Neuron (in vitro differentiated cells): ENCODE results near the gene IFI27L1.
A peak's percentile ranks its signal among the peaks of the same experiment; 100 is the strongest.

Experiments
- H2AFZ ChIP-seq: one replicate; pipeline ENCODE4 v1.6.1; 2013; ENCODE audit warnings: low read depth, mild to moderate bottlenecking, inconsistent platforms, low read length, moderate library complexity
- H3K27me3 ChIP-seq: one replicate; pipeline ENCODE4 v1.6.1; 2013; ENCODE audit warnings: low read length; ENCODE audit not compliant: insufficient read depth
- H3K36me3 ChIP-seq: one replicate; pipeline ENCODE4 v1.6.1; 2013; ENCODE audit warnings: low read length; ENCODE audit not compliant: insufficient read depth
- H3K4me1 ChIP-seq: one replicate; pipeline ENCODE4 v1.6.1; 2013; ENCODE audit warnings: low read length; ENCODE audit not compliant: insufficient read depth
- H3K4me3 ChIP-seq: 2 replicates; pipeline ENCODE4 v1.5.1; 2013; ENCODE audit warnings: mild to moderate bottlenecking, low read length, moderate library complexity
- H3K9me3 ChIP-seq: one replicate; pipeline ENCODE4 v1.6.1; 2013; ENCODE audit warnings: low read length

Gene IFI27L1, protein sequence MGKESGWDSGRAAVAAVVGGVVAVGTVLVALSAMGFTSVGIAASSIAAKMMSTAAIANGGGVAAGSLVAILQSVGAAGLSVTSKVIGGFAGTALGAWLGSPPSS

DNA sequence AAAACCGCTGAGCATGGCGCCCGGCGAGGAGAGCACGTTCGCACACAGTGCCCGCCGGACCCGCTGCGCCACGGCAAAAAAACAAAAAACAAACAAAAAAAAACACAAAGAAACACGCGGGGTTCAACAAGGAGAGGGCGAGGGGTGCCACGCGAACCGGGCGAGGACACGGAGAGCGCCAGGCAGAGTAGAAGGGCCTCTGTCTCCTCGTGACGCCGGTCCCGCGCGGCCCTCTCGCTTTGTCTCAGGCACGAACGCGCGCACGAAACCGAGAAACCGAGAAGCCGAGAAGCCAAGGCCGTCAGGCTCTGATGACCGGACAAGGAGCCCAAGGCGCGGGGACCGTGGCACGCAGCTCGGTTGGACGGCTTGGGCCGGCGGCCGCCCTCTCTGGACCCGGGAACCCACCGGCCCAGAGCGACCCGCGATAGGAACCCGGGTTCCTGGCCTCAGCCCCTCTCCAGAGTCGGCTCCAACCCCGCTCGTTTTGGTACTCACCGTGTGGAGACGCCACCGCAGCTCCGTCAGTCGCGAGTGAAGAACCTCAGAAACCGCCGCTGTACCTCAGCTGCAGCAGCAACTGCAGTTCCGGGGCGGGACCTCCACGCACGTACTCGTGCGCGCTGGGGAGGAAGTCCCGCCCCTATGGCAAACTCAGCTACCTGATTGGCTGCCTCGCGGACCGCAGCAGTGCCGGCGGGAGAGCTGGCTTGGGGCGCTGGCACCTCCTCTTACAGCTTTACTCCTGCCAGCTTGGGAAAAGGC, at the start of gene IFI27L1, which contains the start of gene DDX24:
Gene IFI27L1, plus strand, starts transcription at position 690 of the 765 bp plus-strand sequence. CDS start 15,628 bp downstream, outside the sequence.
Gene DDX24, minus strand, starts transcription at position 582 of the 765 bp plus-strand sequence. CDS start 1,460 bp downstream, outside the sequence.
- H3K9me3 ChIP-seq, result peaks cover 7% of the 10 kb centered on the region
- peaks cover 27% of the 10 kb centered on the region for H3K4me1 ChIP-seq
- peaks cover 30% of the 10 kb centered on the region for H3K36me3 ChIP-seq
- H3K27me3 ChIP-seq, result no peaks in the 10 kb centered on the region
- peak within 1 kb of the TSS; percentile 88 for H2AFZ ChIP-seq
- peak within 1 kb of the TSS; percentile 65 for H3K4me3 ChIP-seq

DNA sequence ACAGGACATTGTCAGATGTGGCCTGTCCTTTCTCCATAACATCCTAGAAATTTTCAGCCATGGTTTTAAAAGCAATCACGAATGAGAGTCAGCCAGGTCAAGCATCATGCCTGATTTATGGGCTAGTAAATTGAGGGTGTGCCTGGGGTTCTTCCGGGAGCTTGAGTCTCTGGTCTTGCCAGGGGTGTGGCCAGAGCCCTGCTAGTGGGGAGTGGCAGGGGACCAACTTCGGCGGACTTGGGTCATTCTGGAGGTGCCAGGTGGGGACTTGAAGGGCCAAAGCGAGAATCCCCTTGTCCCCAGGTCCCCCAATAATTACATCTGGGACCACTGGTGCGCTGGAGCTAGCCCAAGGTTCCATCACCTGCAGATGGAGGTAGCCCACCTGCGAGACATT, 49.2 kb upstream of the IFI27L1 start:
- H3K4me3 ChIP-seq, result no peak overlapping the region
- H3K36me3 ChIP-seq, result no peaks in the 10 kb centered on the region
- H3K27me3 ChIP-seq, result no peaks in the 10 kb centered on the region
- no peak overlapping the region for H2AFZ ChIP-seq
- H3K9me3 ChIP-seq, result peaks cover 3% of the 10 kb centered on the region
- no peaks in the 10 kb centered on the region for H3K4me1 ChIP-seq

DNA sequence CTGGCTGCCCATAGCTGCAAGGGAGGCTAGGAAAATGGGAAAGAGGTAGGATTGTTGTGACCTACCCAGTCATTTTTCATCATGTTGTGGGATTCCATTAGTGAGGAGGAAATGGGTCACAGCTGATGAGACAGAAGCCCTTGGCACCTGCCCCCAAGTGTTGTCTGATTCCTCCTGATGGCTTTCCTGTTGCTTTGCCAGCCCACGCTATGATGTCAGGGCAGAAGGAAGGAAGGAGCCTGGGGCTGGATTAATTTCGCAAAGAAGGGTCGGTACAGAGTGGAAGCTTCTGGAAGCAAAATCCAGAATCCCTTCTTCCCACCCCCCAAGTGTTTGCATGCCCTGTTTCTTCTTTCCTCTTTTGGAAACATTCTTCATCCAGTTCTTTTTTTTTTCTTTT, 46.2 kb upstream of the IFI27L1 start:
- Histone ChIP-seq H3K4me3 (no peak overlapping the region), H3K9me3 (peaks cover 3% of the 10 kb centered on the region), H3K4me1 (no peaks in the 10 kb centered on the region), H2AFZ (no peak overlapping the region), H3K27me3 (no peaks in the 10 kb centered on the region), H3K36me3 (peaks cover 2% of the 10 kb centered on the region)

DNA sequence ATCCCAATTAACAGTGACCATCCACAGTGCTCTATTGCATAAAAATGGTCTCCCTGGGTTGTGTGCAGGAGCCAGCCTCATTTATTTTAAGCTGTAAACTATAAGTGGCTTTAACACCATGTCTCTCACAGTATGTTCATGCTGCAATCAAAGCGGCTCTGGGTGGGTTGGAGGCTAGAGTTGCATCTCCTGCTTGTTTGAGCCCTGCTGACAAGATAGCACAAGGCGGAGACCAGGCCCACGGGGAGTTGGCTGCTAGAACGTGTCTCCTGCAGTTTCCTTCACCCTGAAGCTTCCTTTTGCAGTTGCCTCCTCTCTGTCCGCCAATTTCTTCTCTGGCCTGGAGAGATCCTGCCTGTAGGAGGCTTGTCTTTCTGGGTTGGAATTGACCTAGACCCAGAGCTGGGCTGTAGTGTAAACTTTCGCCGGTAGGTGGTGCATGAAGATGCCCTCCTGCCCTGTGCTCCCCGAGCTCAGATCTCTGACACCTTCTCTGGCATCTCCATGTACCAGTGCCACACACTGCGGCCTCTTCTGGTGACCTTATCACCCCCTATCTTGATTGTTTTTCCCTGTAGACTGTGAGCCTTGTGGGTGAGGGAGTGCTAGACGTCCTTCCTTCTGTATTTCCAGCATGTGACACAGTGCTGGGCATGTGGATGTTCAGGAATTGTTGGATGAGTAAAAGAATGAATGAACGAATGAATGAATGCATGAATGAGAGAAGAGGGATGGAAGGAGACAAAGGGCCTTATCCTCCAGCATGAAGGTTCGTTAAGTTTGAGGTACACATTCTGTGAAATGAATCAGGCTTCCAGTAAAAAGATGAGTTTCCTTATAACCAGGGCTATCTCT, 44.6 kb upstream of the IFI27L1 start:
- peaks cover 3% of the 10 kb centered on the region for H3K9me3 ChIP-seq
- no peaks in the 10 kb centered on the region for H3K27me3 ChIP-seq
- peaks cover 2% of the 10 kb centered on the region for H3K36me3 ChIP-seq
- no peaks in the 10 kb centered on the region for H3K4me1 ChIP-seq
- H2AFZ ChIP-seq, result no peak overlapping the region
- H3K4me3 ChIP-seq, result no peak overlapping the region

DNA sequence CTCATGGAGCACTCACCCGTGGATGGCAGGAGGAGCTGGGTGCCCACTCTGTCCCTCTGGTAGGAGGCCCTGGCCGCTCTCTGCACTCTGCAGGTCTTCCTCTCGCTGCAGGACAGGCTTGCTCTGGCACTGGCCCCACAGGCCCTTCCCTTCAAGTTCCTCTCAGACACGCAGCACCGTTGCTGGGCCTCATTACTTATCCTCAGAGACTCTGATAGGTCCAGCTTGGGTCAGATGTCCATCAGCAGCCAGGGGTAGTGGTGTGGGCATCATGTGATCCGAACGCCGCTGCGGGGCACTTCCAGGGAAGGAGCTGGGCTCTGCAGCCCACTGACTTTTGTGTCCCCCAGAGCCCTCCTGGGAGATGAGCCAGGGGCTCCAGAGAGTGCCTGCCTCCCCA, 43.2 kb upstream of the IFI27L1 start:
- Histone ChIP-seq H3K4me3 (no peak overlapping the region), H3K36me3 (peaks cover 2% of the 10 kb centered on the region), H3K9me3 (peaks cover 3% of the 10 kb centered on the region), H2AFZ (no peak overlapping the region), H3K4me1 (no peaks in the 10 kb centered on the region), H3K27me3 (no peaks in the 10 kb centered on the region)

DNA sequence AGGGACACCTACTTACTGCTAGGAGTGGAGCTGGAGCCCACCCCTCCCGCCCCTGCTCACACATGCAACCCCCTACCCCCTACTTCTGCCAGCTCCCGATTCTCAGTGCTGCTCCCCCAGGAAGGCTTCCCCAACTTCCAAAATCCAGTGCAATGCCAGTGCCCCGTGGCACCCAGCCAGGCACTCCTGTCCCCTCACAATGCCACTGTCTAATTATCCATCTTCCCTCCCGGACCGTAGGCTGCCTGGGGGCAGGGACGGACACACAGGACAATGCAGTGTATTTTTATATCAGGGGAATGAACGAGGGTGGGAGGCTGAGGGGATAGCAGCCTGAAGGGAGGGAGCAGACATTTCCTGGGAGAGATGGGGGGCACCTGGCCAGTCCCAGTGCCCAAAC, 42.6 kb upstream of the IFI27L1 start:
- Histone ChIP-seq H3K4me1 (no peaks in the 10 kb centered on the region), H3K36me3 (peaks cover 3% of the 10 kb centered on the region), H3K4me3 (no peak overlapping the region), H3K27me3 (no peaks in the 10 kb centered on the region), H3K9me3 (peaks cover 3% of the 10 kb centered on the region), H2AFZ (no peak overlapping the region)

DNA sequence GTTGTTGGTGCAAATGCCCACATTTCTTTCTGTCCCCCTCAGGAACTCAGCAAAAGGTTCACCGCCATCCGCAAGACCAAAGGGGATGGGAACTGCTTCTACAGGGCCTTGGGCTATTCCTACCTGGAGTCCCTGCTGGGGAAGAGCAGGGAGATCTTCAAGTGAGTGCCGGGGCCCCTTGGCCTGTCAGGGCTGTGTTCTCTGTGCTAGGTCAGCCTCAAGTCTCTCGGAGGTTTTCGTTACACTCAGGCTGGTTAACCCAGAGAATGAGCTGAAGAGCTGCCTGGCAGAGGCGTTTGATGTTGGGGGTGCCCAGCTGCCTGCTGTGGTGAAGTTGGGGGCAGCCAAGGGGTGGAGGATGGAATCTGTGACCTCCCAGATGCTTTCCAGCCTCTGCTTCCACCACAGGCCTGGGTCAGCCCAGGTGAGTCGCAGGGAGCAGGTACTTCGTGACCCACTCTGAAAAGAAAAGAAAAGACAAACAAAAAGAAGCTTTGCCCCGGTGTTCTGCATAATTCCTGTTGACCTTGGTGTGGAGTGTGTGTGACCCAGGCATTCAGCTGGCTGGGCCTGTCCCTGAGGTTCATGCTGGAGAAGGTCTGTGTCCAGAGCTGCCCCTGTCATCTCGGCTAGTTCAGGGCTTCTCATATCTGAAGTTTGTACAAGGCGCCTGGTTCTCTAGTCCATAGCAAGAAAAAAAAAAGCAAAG, 42.0 kb upstream of the IFI27L1 start:
- Histone ChIP-seq H3K27me3 (no peaks in the 10 kb centered on the region), H3K4me3 (no peak overlapping the region), H3K9me3 (peaks cover 3% of the 10 kb centered on the region), H2AFZ (no peak overlapping the region), H3K36me3 (peaks cover 7% of the 10 kb centered on the region), H3K4me1 (no peaks in the 10 kb centered on the region)

DNA sequence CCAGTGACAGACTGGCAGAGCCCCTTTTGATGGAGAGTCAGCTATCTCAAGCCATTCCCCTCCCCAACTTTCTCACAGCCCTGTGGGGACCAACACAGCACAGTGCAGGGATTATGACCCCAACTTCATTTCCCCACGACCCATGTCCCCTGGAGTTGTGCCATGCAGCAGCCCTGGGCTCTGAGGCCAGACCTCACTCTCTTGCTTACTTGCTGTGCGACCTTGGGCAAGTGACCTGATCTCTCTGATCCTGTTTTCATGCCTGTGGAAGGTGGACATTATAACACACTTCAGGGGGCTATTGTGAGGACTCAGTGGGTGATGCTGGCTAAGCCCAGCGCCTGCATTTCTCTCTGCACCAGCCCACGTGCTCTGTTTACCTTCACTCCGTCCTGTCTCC, 40.9 kb upstream of the IFI27L1 start:
- Histone ChIP-seq H2AFZ (no peak overlapping the region), H3K9me3 (no peaks in the 10 kb centered on the region), H3K27me3 (no peaks in the 10 kb centered on the region), H3K4me3 (no peak overlapping the region), H3K4me1 (no peaks in the 10 kb centered on the region), H3K36me3 (peaks cover 16% of the 10 kb centered on the region)

DNA sequence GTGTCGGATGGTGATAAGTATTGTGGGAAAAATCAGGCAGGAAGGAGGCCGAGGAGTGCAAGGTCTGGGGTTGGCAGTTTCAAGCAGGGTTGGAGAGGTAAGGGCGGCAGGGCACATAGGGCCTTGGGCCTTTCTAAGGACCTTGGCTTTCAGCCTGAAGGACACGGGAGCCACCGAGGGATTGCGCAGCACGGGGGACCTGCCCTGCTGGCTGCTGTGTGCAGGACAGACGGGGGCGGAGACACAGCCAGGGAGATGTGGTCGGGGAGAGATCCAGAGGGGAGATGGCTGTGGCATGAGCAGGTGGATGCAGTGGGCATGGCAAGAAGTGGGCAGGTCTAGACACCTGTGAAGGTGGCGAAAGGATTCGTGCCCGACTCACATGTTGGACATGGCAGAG, 40.3 kb upstream of the IFI27L1 start:
- no peaks in the 10 kb centered on the region for H3K4me1 ChIP-seq
- peaks cover 22% of the 10 kb centered on the region for H3K36me3 ChIP-seq
- no peak overlapping the region for H3K4me3 ChIP-seq
- no peak overlapping the region for H2AFZ ChIP-seq
- no peaks in the 10 kb centered on the region for H3K9me3 ChIP-seq
- H3K27me3 ChIP-seq, result no peaks in the 10 kb centered on the region

DNA sequence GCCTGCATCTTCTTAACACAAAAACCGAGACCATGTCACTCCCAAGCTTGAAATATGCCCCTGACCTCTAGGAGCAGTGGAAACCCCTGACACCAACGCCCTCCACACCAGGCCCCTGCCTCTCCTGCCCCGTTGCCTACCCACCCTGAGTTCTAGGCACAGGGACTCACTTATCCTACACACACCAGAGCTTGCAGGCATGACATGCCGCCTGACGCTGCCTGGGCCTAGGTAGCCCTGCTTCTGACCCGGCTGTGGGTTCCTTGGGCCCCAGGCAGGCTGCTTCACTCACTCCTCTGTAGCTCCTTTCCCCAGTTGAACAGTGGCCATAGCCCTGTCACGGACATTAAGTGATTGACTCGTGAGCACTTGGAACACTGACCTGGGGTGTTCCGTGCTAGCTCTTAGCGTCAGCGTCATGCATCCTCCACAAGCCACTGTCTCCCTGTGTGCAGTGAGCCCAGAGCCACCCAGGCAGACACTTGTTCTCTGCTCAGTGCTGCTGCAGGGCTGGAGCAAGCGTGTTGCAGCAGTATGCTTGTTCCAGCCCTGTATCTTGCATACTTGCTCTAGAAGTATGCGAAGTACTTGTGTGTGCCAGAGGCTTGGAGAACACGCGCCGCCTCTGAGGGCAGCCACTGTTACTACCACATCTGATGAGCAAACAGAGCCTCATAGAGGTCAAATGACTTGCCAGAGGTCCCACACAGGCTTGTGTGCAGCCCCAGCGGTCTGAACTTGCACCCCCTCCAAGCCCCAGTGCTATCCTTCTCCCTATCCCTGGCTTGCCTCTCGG, 39.4 kb upstream of the IFI27L1 start:
- H3K27me3 ChIP-seq, result no peaks in the 10 kb centered on the region
- no peaks in the 10 kb centered on the region for H3K9me3 ChIP-seq
- H3K4me1 ChIP-seq, result no peaks in the 10 kb centered on the region
- H3K36me3 ChIP-seq, result peaks cover 27% of the 10 kb centered on the region
- no peak overlapping the region for H2AFZ ChIP-seq
- no peak overlapping the region for H3K4me3 ChIP-seq

DNA sequence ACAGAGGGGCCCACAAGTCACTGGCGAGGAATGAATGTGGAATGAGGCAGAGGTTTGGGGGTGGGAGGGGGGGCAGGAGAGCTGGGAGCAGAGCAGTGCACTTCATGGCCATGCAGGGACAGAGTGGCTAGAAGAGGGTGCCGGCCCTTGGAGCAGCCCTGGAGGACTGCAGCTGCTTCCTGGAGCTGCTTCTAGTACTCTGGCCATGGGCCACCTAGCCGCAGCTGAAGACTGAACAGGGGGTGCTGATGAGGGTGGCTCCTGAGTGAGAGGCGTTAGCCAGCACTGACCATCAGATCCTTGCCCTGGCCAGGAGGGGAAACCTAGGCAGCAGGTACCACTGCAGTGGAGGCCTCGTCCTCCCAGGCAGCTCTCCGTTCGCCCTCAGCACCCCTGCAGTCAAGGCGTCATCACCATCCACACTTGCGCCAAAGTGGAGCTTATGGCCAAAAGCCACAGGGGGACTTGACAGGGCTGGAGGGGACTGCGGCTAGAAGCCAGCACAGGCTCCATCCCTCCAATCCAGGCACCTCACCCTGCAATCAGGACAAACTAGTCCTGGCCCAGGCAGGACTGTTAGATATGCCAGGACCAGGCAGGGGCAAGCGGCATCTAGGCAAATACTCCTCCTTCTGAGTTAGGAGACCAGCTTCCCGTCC, 38.5 kb upstream of the IFI27L1 start:
- no peaks in the 10 kb centered on the region for H3K27me3 ChIP-seq

More for the DNA sequence above, 38.5 kb upstream of the IFI27L1 start:
- Histone ChIP-seq H3K36me3 (peaks cover 33% of the 10 kb centered on the region), H3K9me3 (no peaks in the 10 kb centered on the region), H2AFZ (no peak overlapping the region), H3K4me3 (no peak overlapping the region), H3K4me1 (no peaks in the 10 kb centered on the region)
